Transverse colon (tissue), 4 donors: ENCODE results near the gene IGFLR1.

ENCODE experiments used
- EP300 ChIP-seq: sonication (generic); formaldehyde crosslinking; IDR thresholded peaks from one replicate; pipeline ENCODE4 v1.6.1; 2017; ENCODE audit warnings: antibody characterized with exemption, low read depth
- POLR2A ChIP-seq: fragments of 450-650 bp; IDR thresholded peaks from one replicate; pipeline ENCODE4 v1.6.1; 2016; ENCODE audit warnings: antibody characterized with exemption, mild to moderate bottlenecking, moderate library complexity
- POLR2AphosphoS5 ChIP-seq, 3 donors: sonication (generic); formaldehyde crosslinking; IDR thresholded peaks; one replicate each; pipeline ENCODE4 v1.6.1; 2016; ENCODE audit warnings: antibody characterized with exemption in 3 of 3
- TF ChIP-seq, protein P1 (sequence below), 5 experiments: fragments of 200-600 bp in 3 of 5; fragments of 450-650 bp in 2 of 5; sonication (generic) in 3 of 5; IDR thresholded peaks; 1 replicate in 2 of 5; 2 replicates in 3 of 5; pipeline ENCODE4 v1.5.1; 2016 to 2017; ENCODE audit warnings: antibody characterized with exemption in 5 of 5, inconsistent platforms in 3 of 5, mild to moderate bottlenecking in 2 of 5, moderate library complexity in 1 of 5

DNA sequence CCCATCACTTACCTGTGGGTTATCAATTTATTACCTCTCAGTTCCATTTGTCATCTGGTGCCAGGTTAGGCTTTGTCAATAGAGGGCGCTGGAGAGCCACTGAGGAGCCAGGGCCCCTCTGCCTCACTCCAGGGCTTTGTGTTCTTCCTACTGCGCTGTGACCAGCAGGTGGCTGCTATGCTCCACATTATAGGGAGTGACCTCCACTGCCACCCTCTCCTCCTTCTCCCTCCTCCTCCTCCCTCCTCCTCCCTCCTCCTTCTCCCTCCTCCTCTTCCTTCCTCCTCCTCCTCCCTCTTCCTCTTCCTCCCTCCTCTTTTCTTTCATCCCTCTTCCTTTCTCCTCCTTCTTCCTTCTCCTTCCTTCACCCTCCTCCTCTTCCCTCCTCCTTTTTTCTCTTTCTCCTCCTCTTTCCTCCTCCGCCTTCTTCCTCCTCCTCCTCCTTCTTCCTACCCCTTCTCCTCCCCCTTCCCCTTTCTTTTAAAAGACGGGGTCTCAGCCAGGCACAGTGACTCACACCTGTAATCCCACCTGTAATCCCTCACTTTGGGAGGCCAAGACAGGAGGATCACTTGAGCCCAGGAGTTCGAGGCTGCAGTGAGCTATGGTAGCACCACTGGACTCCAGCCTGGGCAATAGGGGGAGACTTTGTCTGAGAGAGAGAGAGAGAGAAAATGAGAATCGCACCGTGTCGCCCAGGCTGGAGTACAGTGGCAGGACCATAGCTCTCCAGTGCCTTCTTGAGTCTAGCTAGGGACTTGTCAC is 48.2 kb downstream of the IGFLR1 start:
- TF ChIP-seq, protein P1, sequence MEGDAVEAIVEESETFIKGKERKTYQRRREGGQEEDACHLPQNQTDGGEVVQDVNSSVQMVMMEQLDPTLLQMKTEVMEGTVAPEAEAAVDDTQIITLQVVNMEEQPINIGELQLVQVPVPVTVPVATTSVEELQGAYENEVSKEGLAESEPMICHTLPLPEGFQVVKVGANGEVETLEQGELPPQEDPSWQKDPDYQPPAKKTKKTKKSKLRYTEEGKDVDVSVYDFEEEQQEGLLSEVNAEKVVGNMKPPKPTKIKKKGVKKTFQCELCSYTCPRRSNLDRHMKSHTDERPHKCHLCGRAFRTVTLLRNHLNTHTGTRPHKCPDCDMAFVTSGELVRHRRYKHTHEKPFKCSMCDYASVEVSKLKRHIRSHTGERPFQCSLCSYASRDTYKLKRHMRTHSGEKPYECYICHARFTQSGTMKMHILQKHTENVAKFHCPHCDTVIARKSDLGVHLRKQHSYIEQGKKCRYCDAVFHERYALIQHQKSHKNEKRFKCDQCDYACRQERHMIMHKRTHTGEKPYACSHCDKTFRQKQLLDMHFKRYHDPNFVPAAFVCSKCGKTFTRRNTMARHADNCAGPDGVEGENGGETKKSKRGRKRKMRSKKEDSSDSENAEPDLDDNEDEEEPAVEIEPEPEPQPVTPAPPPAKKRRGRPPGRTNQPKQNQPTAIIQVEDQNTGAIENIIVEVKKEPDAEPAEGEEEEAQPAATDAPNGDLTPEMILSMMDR (IDR thresholded peaks at IDR 0.05): peak; percentile 93 to 99 (median 97)
- TF ChIP-seq POLR2A (no peak), POLR2AphosphoS5 (IDR thresholded peaks at IDR 0.05) (peak in 1 of 3 donors; percentile 15), EP300 (no peak)
